ENCODE results near the gene PPIL3.
"Not testable (repeated sequence)": the region's sequence is repeated elsewhere in the genome, so short reads cannot be mapped to it uniquely, and the experiment has no call there.

PPIL3 gene

DNA sequence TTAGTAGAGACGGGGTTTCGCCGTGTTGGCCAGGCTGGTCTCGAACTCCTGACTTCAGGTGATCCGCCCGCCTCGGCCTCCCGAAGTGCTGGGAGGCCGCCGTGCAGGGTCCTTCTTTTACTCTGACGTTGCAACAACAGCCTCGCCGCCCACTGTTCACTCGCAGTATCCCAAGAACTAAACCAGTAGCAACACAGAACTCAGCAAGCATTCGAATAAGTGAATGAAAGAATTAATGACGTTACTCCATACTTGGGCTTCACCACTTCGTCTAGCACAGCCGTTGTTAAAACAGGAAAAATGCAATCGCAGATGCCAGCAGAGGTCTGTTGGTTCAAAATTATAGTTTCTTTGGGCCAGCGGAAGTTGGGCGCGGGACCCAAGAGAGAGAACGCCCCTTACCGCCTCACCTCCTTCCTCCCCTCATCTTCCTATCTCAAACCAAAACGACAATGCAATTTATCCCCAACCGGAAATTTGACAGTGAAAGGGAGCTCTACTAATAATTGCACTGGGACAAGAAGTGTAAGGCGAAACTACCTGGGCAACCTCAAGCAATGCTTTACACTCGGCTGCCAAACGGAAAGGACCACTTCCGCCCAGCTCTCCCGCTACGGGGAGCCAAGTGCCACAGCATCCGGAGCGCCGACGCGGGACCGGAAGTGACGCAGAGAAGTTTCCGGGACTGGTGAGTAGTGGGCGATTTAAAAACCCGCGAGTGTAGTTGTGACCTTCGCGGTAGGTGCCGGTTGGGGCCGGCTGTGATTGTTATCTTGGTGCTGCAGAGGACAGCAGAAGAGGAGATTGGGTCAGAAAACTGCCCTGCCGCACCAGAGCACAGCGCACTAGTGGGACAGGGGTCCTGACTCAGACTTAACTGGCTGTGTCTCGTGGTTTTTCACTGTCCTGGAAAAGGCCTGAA is at the start of gene PPIL3, which contains the start of gene NIF3L1:
Gene PPIL3, minus strand, starts transcription at position 374 of the 922 bp plus-strand sequence. CDS start 1,462 bp downstream, outside the sequence.
Gene NIF3L1, plus strand, starts transcription at position 668 of the 922 bp plus-strand sequence. CDS start 2,573 bp downstream, outside the sequence.
- peak; percentile 96 to 97 for DNase-seq

DNA sequence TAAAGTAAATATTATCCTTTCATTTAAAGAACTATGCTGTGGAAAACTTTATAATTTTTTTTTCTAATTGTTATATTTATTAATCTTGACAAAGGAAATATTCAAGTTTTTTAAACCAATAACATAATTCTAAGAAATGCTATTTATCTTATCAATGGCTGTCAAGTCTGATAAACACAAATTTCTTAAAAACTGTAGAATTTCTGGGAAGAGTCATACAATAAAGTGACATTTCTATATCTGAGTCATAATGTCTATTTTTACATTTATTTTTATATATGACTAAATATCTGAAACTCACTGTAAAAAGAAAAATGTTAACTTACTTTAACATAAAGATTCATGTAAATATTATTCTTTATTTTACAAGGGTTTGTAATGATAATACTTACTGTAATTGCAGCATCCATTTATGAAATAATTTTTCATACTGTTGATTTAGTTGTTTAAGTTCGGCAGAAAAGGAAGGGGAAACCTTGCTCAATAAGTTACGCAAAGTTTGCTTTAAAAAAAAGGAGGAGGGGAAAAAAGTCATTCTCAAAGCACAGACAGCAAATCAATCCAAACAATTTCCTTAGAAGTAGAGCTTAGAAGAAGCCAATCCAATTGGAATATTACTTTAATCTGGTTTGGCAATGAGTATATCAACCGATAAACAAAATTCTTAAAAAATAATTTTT is 42.2 kb upstream of the PPIL3 start:
- DNase-seq: no peak

DNA sequence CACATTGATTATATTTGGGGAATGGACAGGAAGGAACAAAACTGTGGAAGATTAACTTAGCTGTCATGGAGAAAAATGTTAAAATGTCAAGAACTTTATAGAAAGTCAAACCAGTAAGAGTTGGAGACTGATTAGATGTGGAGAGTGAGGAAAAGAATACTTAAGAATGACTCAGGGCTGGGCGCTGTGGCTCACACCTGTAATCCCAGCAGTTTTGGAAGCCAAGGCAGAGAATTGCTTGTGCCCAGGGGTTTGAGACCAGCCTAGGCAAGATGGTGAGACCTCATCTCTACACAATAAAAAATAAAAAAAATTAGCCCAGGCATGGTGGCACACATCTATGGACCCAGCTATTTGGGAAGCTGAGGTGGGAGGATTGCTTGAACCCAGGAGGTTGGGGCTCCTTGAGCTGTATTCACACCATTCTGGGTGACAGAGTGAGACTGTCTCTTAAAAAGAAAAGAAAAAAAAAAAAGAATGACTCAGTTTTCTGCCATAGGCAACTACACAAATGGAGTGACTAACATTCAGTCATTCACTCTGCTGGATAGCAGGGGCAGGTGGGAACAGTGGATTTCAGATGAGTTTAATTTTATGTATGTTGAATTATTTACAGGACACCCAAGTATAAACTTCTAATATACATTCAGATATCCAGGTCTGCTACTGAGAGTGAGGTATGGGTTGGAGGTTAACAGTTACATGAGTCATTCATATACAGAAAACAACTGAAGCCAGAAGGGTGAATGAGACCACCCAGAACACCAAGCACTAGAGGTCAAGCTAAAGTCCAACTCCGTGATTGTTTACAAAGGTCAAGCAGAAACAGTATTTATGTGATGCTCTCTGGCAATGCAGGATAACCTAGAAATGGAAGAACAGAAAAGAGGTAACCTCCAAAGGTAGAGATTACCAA is 40.7 kb upstream of the PPIL3 start:
- DNase-seq: no peak

DNA sequence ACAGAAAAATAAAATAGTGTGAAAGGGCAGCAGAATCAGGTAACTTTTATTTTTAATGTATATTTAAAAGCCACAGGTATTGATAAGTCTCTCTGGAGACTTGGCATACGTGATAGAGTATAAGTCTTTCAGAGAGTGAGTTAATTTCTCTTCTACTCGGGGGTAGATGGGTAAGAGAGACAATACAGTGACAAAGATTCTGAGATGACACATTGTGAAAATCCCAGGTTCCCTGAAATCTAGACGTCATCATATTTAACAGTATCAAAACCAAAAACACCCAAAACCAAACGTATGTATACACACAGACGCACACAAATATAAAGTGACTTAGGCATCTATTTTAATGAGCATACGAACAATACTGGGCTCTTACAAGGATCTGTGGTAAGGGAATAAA is 33.6 kb upstream of the PPIL3 start:
- DNase-seq: no peak

DNA sequence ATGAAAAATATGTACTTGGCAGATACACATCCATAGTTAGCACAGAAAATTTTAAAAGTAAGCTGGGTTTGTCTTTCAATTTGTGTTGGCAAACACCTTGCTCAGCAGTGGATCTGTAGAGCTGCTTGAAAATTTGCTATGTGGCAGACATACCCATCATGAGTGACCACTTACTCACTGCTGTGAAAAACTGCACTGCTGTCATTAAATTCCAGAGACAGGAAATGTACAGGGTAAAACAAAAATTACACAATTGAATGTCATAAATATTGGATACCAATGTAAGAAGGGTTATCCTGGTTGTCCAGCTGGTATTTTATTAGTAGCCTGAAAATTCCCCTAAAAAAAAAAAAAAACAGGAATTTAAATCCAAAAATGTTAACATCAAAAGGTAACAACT is 24.8 kb upstream of the PPIL3 start:
- DNase-seq: no peak

DNA sequence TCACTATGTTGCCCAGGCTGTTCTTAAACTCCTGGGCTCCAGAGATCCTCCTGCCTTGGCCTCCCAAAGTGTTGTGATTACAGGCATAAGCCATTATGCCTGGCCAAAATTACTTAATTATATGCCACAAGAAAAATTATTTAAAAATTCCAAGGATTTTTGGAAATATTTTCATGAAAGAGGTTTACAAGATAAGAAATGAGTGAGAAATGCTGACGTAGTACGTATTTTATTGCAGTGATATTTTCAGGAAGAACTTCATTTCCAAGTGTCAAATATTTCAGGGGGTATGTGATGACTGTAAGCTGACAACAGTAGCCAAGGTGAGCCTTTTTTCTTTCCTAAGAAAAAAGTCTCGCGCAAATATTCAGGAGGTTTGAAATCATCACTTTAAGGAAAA is 21.1 kb upstream of the PPIL3 start:
- no peak for DNase-seq

DNA sequence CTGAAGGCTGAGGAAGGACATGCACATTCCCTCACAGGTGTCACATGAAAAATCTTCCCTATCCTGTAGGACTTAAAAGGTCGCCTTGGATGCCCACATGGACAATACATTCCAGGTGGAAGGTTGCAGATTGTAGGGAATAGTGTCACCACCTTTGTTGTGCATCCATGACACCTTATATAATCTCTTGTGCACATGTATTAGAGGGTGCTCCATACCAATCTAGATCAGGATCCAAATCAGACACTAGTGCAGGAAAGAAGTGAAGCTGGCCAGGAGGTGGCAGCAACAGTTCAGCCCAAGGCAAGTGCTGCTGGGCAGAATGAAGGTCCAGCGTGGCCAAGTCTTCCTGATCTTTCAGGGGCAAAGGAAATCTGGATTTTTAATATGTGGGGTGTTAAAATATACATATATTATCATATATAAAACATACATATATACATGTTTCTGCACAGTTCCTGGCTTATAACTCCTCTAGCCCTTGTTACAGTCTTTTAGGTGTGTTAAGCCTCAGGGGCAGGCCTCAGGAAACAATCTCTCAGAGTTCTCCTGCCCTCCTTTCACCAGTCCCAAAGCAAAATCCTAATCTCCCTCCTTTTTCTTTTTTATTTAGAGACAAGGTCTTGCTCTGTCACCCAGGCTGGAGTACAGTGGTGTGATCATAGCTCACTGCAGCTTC is 16.9 kb upstream of the PPIL3 start:
- DNase-seq: peak; percentile 43

DNA sequence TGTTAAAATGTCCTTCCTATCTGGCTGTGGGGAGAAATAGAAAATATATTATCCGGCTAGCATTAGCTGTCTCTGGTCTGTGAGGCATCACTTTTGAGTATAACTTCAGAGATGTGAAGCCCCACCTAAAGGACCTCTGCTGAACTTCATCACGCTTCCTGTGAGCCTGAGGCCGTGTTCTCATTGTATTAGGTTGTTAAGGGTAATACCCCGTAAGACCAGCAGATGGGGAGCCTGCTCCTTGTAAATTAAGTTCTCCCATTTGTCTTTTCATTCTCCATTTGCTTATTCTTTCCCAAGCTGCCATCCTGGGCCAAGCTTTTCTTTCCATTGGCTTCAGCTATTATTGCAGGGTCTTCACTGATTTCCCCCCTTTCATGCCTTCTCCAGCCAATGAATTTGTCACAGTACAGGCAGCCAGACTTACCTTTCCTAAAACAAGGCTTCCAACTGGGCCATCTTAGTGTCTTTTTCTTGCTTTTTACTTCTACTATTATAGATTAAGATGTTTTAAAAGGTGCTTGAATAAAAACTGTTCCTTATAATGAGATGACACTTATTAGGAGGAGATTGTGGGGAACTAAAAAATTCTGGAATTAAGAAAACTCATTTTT is 12.7 kb upstream of the PPIL3 start:
- DNase-seq: peak; percentile 52 to 57

DNA sequence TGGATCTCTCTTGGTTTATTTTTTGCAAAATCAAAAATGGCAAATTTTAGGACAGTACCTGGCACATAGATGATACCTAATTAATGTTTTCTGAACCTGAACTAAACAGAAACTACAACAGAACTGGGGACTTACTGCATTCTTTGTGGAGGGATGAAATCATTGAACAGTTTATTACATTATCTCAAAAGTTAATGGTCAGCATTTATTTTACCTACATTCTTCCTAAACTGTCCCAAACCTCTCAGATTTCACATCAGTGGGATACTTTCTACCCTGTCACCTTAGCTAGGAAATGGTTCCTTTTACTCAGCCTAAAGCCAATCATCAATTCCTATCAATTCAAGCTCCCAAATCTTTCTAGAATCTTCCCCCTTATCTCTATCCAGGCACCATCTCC is 10.6 kb upstream of the PPIL3 start:
- no peak for DNase-seq

DNA sequence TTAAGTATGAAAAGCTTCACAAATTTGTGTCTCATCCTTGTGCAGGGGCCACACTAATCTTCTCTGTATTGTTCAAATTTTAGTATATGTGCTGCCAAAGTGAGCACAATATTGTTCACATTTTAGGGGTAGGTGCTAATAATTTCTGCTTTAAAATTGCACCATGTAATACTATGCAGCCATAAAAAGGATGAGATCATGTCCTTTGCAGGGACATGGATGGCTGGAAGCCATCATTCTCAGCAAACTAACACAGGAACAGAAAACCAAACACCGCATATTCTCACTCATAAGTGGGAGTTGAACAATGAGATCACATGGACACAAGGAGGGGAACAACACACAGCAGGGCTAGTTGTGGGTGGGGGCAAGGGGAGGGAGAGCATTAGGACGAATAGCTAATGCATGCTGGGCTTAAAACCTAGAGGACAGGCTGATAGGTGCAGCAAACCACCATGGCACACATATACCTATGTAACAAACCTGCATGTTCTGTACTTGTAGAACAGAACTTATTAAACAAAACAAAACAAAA is 7.1 kb downstream of the PPIL3 start:
- not testable (repeated sequence) for DNase-seq

DNA sequence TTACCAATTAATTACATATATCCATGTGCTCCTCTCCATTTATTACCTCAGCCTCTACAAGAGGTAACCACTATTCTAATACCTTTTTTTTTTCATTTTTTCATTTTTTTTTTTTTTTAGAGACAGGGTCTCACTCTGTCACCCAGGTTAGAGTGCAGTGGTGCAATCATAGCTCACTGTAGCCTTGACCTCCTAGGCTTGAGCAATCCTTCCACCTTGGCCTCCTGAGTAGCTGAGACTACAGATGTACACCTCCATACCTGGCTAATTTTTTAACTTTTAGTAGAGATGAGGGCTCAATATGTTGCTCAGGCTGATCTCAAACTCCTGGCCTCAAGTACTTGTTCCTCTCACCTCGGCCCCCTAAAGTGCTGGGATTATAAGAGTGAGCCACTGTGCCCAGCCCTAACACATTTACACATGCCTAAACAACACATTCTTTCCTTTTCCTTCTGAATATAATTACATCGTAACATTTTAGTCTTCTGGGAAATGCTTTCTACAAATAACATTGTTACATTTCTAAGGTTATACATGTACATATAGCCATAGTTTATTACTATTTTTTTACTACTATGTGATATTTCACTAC is 10.5 kb downstream of the PPIL3 start:
- DNase-seq: no peak

DNA sequence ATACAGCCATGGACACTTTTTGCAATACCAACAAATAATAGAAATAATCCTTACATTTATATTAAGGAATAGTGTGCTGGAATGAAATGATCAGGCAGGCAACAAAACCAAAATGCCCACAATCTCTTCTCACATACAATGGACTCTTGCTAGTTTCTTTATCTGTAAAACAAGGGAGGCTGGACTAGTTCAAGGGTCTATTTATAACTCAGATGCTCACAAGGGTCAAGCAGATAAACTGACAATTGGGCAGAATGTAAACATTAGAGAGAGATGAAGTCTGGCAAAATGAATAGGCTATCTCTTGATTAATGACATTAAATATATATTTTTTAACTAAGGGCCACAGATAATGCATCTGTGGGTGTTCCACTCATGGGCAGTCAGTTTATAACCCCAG is 11.4 kb downstream of the PPIL3 start:
- no peak for DNase-seq

DNA sequence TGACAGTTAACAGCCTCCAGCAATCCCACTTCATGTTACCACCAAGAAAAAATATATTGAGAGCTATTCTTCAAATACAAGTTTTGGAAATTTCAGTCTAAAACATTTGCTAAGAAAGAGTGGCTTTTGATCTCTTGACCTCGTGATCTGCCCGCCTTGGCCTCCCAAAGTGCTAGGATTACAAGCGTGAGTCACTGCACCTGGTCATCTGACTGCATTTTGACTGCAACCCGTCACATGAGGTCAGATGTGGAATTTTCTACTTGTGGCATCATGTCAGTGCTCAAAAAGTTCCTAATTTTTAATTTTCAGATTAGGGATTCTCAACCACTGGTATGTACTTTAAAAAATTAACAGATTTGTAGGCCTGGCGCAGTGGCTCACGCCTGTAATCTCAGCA is 15.3 kb downstream of the PPIL3 start:
- DNase-seq: no peak

DNA sequence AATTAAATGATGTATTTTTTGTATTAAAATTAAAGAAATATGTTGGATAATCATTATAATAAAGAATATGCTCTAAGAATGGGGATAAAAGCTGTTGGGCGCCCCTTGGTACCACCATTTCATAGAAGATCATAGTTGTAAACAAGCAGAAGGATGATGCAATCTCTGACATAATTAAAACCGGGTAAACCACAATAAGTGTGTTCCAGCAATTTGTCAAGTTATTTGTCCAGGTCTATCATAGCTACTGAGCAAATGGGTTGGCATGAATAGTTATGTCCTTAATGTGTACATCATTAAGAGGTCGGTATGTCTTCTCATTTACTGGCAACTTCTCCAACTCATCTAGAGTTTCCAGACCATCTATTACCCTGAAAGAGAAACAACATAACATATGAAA is 17.7 kb downstream of the PPIL3 start:
- DNase-seq: no peak

DNA sequence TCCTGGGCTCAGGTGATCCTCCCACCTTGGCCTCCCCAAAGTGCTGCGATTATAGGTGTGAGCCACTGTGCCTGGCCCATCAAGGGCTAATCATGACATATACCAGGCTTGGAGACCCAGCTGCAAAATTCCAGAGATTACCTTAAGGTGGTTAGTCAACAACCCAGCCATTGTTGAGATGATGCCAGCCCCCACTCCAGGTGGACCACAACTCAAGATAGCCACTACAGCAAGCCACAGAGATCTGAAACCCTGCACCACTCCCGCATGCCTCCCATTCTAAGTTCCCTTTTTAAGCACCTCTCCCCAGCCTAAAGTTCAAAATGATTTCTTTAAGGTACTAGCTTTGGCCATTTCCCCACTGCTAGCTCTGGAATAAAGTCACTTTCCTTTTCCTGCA is 19.9 kb downstream of the PPIL3 start:
- DNase-seq: no peak

DNA sequence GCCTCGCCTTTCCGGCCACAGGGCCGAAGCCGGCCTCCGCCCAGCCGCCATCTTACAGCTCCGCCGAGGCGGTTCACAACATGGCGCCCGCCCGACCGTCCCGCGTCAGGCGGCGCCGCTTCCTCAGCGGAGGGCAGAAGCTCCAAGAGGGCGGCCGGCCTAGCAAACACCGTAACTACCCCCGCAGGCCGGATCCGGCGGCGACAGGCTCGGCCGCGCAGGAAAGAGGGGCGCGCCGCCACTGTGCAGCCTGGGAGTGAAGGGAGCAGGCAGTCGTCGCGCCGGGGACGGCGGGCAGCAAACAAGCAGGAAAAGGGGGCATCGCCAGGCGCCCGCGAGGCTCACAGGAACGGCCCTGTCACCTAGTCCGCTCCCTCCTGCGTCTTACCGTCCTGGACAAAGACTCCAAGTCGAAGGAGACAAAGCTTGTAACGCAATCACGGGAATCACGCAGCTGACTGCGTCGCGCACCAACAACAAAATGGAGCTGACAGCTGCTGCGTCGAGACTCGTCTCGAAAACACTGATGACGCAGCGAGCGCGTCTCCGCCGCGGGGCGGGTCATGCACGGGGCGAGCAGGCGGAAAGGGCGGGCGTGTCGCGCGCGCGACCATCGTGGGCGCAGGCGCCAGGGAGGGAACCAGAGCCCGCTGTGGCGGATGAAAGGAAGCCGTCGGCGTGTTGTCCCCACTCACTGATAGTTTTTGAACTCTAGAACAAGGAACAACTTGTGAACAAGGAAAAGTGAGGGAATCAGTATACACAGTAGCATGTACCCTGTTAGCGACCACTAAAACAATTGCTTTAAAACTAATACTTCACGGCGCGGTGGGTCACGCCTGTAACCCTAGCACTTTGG is 24.5 kb downstream of the PPIL3 start, which contains the start of gene CLK1:
Gene CLK1, minus strand, starts transcription at position 483 of the 859 bp plus-strand sequence. CDS start 2,796 bp downstream, outside the sequence.
- DNase-seq: peak; percentile 94

DNA sequence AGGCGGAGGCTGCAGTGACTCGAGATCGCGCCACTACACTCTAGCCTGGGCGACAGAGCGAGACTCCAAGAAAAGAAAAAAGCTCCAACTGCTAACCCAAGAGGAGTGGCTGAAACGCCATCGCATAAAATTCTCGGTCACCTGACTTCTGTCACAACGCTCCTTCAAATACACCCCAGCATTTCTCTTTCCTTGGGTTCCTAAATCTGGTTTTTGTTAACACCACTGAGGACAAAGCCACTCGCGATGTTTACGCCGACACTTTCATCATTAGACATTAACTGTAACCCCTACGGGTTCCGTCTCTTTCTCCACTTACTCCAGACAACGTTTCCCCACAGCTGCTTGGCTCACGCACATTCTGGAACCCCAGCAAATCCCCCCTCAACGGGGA is 25.1 kb downstream of the PPIL3 start:
- no peak for DNase-seq

DNA sequence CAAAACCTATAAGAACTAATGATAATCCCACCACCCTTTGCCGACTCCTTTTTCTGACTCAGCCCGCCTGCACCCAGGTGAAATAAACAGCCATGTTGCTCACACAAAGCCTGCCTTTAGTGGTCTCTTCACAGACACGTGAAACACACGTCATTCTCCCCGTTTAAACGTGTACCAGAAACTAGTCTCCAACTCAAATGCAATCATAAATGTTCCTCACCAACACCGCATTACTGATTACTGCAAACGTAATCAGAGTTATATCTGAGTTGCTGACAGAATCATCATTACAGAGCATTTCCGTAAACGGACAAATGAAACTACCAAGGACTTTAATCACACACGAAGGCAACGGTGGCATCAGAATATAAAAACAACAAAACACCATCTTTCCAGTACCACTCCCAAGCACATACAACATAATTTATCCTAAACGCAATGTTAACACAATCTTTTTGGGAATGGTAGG is 26.3 kb downstream of the PPIL3 start:
- peak; percentile 48 for DNase-seq

DNA sequence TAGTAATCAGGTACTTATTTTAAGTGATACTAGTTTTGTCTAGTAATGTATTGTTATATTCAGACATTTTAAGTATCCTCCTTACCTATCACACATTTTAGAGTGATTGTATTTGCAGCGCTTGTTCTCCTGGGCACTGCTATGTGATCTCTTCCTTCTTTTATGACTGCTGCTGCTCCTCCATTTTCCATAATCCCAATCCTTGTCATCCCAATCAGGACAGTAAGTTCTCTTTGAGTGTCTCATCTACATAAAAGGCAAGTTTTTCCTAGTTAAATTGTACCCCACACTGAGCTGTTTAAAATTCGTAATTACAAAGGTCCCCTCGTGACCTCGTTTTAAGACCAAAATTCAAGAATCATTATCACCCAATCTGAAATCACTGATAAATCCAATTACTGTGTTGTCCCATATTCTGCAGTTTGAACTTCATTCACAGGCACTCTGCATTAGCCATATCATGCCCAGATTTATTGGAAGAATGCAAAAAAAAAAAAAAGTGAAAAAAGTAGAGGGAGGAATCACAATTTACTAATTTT is 27.2 kb downstream of the PPIL3 start:
- no peak for DNase-seq

Data from stimulated activated CD4-positive, alpha-beta T cell treated with anti-CD3 and anti-CD28 coated beads, Interleukin-2, amount 100 ng/mL, for 48 hours (primary cell).